ENCODE measurements around the gene ANAPC13.

The ANAPC13 gene

DNA sequence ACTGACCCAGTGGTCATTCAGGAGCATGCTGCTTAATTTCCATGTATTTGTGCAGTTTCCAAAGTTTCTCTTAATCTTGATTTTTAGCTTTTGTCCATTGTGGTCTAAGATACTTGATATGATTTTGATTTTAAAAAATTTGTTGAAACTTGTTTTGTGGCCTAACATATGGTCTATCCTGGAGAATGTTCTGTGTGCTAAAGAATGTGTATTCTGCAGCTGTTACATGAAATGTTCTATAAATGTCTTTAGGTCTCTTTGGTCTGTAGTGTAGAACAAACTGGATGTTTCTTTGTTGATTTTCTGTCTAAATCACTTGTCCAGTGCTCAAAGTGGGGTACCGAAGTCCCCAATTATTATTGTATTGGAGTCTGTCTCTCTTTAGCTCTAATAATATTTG is 17.5 kb upstream of the ANAPC13 start:
- DNase-seq (ENCODE audit: low read depth), result no peak
- no peak for TF ChIP-seq CTCF (IDR thresholded peaks at IDR 0.05; ENCODE audit: control insufficient read depth, extremely low read depth, insufficient read depth)
- H3K4me3 ChIP-seq (ENCODE audit: low read depth, low read length), result no peak overlapping the region

GRCh38 chr3:134496471-134497071 is 10.8 kb upstream of the ANAPC13 start:
- H3K4me3 ChIP-seq (ENCODE audit: low read depth, low read length), result no peak overlapping the region
- TF ChIP-seq CTCF (IDR thresholded peaks at IDR 0.05; ENCODE audit: control insufficient read depth, extremely low read depth, insufficient read depth), result no peak

GRCh38 chr3:134495980-134496379 is 10.2 kb upstream of the ANAPC13 start:
- no peak for DNase-seq (ENCODE audit: low read depth)
- no peak for TF ChIP-seq CTCF (IDR thresholded peaks at IDR 0.05; ENCODE audit: control insufficient read depth, extremely low read depth, insufficient read depth)
- no peak overlapping the region for H3K4me3 ChIP-seq (ENCODE audit: low read depth, low read length)

More at GRCh38 chr3:134496471-134497071, 10.8 kb upstream of the ANAPC13 start:
- DNase-seq (ENCODE audit: low read depth), result no peak

DNA sequence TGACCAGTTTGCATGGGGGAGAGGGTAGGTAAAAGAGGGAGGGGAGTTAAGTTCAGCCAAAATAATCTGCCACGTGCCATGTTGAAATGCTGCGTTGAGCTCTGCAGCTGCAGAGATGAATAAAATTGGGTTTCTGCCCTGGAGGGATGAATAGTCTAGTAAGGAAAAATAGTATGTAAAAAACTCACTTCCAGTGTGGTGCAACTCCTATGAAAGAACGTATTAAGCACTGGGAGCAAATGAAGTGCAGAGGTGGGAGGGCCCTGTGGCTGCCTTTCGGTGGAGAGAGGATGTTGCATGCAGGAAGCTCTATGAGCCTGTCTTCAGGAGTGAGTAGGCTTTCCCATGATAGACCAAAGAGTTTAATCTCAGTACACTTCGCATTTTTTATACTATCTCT is 8.7 kb upstream of the ANAPC13 start:
- no peak for TF ChIP-seq CTCF (IDR thresholded peaks at IDR 0.05; ENCODE audit: control insufficient read depth, extremely low read depth, insufficient read depth)
- no peak for DNase-seq (ENCODE audit: low read depth)
- no peak overlapping the region for H3K4me3 ChIP-seq (ENCODE audit: low read depth, low read length)

GRCh38 chr3:134487406-134487805 is 1.6 kb upstream of the ANAPC13 start:
- no peak for DNase-seq (ENCODE audit: low read depth)
- peak overlapping the region; percentile 89 for H3K4me3 ChIP-seq (ENCODE audit: low read depth, low read length)
- no peak for TF ChIP-seq CTCF (IDR thresholded peaks at IDR 0.05; ENCODE audit: control insufficient read depth, extremely low read depth, insufficient read depth)

- peak overlapping the region; percentile 89 for H3K4me3 ChIP-seq (ENCODE audit: low read depth, low read length)
- no peak for DNase-seq (ENCODE audit: low read depth)
- TF ChIP-seq CTCF (IDR thresholded peaks at IDR 0.05; ENCODE audit: control insufficient read depth, extremely low read depth, insufficient read depth), result no peak
These were observed 824 bp upstream of the ANAPC13 start for GRCh38 chr3:134486577-134487041.
